HFFc6 (cell line): ENCODE data around the gene PADI3. TPM values are rescaled to one million over a fixed set of nuclear protein-coding genes. Genes with fewer than 3 reads are reported as not detected.

Source experiments
- DNase-seq: peaks from one replicate; pipeline ENCODE4 v3.0.0-alpha.2; 2018
- H3K27ac Mint-ChIP-seq: 2 replicates; pipeline ENCODE4 v1.8.0; 2020; ENCODE audit warnings: mild to moderate bottlenecking, mixed read lengths
- H3K27me3 Mint-ChIP-seq: 2 replicates; pipeline ENCODE4 v1.8.0; 2021; ENCODE audit warnings: mild to moderate bottlenecking, moderate library complexity, mixed read lengths; ENCODE audit not compliant: insufficient read depth
- H3K36me3 Mint-ChIP-seq: 2 replicates; pipeline ENCODE4 v1.8.0; 2021; ENCODE audit warnings: low read depth, mixed read lengths
- H3K4me1 Mint-ChIP-seq: 2 replicates; pipeline ENCODE4 v1.8.0; 2020; ENCODE audit warnings: low read depth, mixed read lengths
- H3K4me3 Mint-ChIP-seq: 2 replicates; pipeline ENCODE4 v1.8.0; 2020; ENCODE audit warnings: mild to moderate bottlenecking, moderate library complexity, mixed read lengths
- H3K9me3 Mint-ChIP-seq: 2 replicates; pipeline ENCODE4 v1.8.0; 2020; ENCODE audit warnings: mild to moderate bottlenecking, mixed read lengths
- CTCF ChIP-seq: fragments of 200-600 bp; sonication (generic); IDR thresholded peaks from 2 replicates; pipeline ENCODE4 v1.5.0; 2021; ENCODE audit warnings: antibody characterized with exemption, mild to moderate bottlenecking
- total RNA-seq, 6 experiments: library from RNA; stranded (reverse); fragmentation: NEBNext Ultra II Directional; extraction: Animal tissue kit (Norgen Biotek cat#: 25700); gene quantifications; 2 replicates in 1 of 6; 3 replicates in 5 of 6; pipeline ENCODE4 v1.2.3, GENCODE V29; 2021

PADI3 gene
- total RNA-seq, 6 experiments from 2014 or later, result 0.05 to 0.14 (median 0.07) TPM; not detected in 2

DNA sequence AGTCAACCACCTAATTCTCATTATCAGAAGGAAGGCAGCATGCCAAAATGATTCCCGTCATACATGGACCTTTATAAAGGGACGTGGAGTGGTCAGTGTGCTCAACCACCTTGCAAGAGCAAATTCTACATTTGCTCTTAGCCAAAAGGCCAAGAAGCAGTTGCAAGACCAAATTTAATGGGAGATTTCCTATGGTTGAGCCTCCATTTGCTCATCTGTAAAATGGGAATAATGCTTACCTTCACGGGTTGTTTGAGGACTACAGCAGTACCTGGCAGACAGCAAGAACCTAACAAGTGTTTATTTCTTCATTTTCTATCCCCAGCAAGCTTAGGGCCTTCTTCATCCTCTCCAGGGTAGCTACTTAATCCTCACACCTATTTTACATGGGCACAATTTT is 41.7 kb downstream of the PADI3 start:
- Mint-ChIP-seq H3K27ac (no peak overlapping the region), H3K27me3 (peaks cover 25% of the 10 kb centered on the region)
- no peak for DNase-seq

GRCh38 chr1:17292299-17293160 is 43.6 kb downstream of the PADI3 start:
- TF ChIP-seq CTCF, result no peak
- no peaks in the 10 kb centered on the region for H3K9me3 Mint-ChIP-seq
- H3K27ac Mint-ChIP-seq, result no peak overlapping the region
- peaks cover 13% of the 10 kb centered on the region for H3K4me1 Mint-ChIP-seq
- no peaks in the 10 kb centered on the region for H3K36me3 Mint-ChIP-seq
- H3K27me3 Mint-ChIP-seq, result peaks cover 34% of the 10 kb centered on the region
- no peak overlapping the region for H3K4me3 Mint-ChIP-seq
- DNase-seq, result no peak

More for the DNA sequence above, 41.7 kb downstream of the PADI3 start:
- no peak for TF ChIP-seq CTCF
- no peak overlapping the region for H3K4me3 Mint-ChIP-seq
- H3K4me1 Mint-ChIP-seq, result peaks cover 20% of the 10 kb centered on the region
- H3K9me3 Mint-ChIP-seq, result no peaks in the 10 kb centered on the region
- no peaks in the 10 kb centered on the region for H3K36me3 Mint-ChIP-seq

DNA sequence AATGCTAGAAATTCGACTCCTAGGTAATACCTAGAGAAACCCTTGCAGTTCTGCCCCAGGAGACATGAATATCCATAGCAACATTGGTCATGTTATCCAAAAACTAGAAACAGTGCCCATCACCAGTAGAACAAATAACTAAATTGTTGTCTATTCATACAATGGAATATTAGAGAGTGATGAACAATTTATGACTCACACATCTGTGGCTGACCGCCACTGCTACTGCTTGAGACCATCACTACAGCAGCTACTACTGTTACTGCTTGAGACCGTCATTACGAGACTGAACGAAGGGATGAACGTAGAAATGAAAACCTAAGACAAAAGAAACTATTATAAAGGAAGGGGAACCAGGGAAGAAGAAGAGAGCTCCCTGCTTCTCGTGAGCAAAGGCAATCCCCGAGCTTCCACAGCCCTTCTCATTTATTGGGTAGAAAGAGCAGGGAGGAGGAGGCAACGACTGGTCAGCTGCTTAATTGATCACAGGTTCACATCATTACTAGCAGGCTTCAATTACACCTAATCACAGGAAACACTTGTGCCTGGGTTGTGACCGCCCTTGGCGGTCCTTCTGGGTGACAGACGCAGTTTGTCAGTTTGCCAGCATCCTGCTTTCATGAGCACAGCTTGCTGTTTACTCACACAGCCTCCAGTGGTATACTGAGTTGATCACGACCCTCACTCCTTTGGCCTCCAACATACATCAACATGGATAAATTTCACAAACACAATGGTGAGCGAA is 45.0 kb downstream of the PADI3 start:
- TF ChIP-seq CTCF, result no peak
- H3K4me3 Mint-ChIP-seq, result no peak overlapping the region
- peaks cover 8% of the 10 kb centered on the region for H3K4me1 Mint-ChIP-seq
- H3K9me3 Mint-ChIP-seq, result no peaks in the 10 kb centered on the region
- H3K27me3 Mint-ChIP-seq, result peaks cover 41% of the 10 kb centered on the region
- H3K27ac Mint-ChIP-seq, result no peak overlapping the region
- no peak for DNase-seq
- H3K36me3 Mint-ChIP-seq, result no peaks in the 10 kb centered on the region

- no peak for DNase-seq
- peaks cover 39% of the 10 kb centered on the region for H3K27me3 Mint-ChIP-seq
- H3K9me3 Mint-ChIP-seq, result no peaks in the 10 kb centered on the region
- no peaks in the 10 kb centered on the region for H3K4me1 Mint-ChIP-seq
- H3K27ac Mint-ChIP-seq, result no peak overlapping the region
- H3K36me3 Mint-ChIP-seq, result no peaks in the 10 kb centered on the region
- H3K4me3 Mint-ChIP-seq, result no peak overlapping the region
- no peak for TF ChIP-seq CTCF
These were observed 46.4 kb downstream of the PADI3 start for GRCh38 chr1:17295292-17295691.

DNA sequence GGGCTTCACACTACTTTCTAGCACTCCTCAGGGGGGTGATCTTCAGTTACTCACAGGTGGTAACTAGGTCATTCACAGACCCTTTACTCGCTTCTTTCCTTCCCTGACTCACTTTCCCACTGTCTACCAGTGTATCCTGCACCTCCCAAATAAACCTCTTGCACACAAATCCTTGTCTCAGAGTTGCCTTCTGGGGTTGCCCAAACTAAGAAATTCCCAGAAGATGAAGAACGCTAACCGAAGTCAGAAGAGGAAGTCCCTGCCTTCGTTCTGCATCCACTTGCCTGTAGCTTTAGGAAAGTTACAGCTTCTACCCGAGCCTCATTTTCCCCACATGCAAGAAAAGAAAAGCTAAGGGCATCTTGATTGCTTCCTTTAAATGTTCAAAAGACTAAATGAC is 47.2 kb downstream of the PADI3 start:
- peaks cover 1% of the 10 kb centered on the region for H3K9me3 Mint-ChIP-seq
- H3K4me3 Mint-ChIP-seq, result no peak overlapping the region
- H3K27me3 Mint-ChIP-seq, result peaks cover 39% of the 10 kb centered on the region
- no peak for TF ChIP-seq CTCF
- no peak overlapping the region for H3K27ac Mint-ChIP-seq
- no peaks in the 10 kb centered on the region for H3K36me3 Mint-ChIP-seq
- H3K4me1 Mint-ChIP-seq, result no peaks in the 10 kb centered on the region
- no peak for DNase-seq
